GM21367 (cell line): Measurements from ENCODE around the gene SELENOT.
A peak's percentile ranks its signal among the peaks of the same experiment; 100 is the strongest.
"Not testable (repeated sequence)": the region's sequence is repeated elsewhere in the genome, so short reads cannot be mapped to it uniquely, and the experiment has no call there.

Source experiments
- ATAC-seq: cut with Tn5 transposase; IDR thresholded peaks from one replicate; pipeline ENCODE4 v1.9.1; 2021; ENCODE audit not compliant: unreplicated experiment

SELENOT gene

DNA sequence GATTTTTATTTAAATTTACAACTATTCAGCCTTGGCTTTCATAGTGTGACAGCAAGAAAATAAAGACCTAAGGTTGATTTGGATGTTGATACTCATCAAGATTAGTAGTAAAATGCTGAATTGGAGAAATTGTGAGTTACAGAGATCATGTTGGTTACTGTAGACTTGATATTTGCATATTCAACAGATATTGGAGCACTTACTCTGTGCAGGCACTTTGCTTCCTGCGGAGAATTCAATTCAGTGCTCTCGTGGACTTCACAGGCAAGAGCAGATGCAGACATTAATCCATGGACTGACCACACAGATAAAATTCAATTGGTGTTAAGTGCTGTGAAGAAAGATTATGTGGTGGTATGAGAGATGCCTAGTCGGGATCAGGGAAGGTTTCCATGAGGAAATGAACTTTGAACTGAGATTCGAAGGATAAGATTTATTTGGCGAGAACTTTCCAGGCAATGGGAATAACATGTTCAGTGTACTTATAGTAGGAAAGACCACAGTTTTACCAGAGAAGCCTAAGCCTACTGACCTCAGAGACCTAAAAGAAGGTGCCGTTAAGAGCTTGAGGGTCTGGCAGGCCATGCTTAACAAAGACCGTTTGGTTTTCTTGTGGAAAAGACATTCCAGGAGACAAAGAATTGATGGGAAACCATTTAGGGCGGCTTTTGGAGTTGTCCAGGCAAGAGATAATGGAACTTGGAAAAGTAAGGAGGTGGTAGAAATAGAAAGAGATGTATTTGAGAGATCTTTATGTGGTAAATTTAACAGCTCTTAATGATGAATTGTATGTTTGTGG, 4.3 kb downstream of the SELENOT start:
- peak; percentile 21 for ATAC-seq

DNA sequence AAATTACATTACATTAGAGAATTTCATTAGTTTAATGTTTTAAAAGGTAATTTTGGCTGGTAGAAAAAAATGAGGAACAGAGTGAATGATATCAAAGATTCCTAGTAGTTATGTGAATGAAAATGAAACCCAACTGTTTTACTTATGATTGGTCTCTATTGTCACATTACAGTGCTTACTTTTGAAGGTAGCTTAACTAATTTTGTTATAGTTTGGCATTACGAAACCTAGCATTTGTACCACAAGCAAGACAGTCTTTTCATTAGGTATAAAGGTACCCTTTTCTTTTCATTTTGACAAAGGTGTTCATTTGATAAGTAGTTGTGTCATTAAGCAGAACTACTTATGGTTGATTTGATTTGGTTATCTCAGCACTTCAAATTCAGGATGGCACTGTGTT, 6.9 kb downstream of the SELENOT start:
- no peak for ATAC-seq

DNA sequence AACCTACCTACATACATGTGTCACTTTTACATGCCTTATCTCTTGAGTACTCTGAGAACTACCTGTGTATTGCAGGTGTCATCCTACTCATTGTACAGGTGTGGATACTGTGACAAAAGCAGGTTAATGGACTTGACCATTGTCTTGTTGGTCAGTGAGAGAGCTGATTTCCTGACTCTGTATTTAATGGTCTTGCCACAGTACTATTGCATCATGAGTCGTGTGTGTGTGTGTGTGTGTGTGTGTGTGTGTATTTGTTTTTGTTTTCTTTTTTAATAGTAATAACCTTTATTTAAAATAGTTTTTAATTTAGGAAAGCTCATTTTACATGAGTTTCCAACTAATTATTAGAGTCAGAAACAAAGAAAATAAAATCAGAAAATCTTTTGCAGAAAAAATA, 7.7 kb downstream of the SELENOT start:
- no peak for ATAC-seq

DNA sequence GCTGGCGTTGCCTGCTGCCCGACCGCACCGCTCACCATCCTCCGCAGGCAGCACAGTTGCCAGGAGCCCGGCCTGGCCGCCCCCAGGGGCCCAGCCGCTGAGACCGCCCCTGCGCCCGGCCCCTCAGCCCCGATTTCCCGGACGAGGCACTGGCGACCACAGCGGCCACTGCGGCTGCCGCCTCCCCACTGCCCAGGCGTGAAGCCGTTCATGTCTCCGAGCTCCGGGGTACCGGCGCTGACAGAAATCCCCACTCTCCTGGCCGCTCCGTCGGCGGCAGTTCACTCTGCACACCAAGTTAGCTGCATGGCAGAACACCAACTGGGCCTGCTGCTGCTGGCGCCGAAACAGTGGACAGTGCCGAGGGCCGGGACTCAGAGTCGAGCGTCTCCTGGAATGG, 8.5 kb downstream of the SELENOT start:
- ATAC-seq, result no peak

DNA sequence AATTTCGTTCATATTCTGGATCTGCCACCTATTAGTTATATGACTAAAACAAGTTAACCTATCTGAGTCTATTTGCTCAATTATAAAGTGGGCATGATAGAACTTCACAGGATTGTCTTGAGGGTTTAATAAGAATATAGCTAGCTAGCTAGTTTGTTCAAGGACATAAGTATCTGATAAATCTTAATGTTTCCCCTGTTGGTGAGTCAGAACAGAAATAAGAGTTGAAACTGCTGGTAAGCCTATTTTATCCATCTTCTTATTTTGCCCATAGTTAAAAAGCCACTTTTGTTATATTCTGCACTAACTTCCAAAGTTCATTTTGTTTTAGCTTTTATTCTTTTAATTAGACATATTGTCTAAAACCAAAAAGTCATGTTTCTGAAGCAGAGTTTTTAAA, 9.4 kb downstream of the SELENOT start:
- ATAC-seq, result no peak

DNA sequence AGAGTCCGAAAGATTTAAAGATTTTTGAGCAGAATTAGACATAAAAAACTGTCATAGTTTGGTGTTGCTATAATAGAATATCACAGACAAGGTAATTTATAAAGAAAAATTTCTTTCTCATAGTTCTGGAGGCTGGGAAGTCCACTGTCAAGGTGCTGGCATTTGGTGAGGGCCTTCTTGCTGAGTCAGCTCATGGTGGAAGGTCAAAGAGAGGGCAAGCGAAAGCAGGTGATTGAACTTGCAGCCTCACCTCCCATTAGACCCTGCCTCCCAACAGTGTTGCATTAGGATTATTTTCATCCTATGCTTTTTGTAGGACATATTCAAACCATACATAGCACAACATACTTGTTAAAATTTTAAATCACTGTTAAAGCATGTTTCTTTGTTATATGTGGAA, 9.9 kb downstream of the SELENOT start:
- ATAC-seq, result no peak

DNA sequence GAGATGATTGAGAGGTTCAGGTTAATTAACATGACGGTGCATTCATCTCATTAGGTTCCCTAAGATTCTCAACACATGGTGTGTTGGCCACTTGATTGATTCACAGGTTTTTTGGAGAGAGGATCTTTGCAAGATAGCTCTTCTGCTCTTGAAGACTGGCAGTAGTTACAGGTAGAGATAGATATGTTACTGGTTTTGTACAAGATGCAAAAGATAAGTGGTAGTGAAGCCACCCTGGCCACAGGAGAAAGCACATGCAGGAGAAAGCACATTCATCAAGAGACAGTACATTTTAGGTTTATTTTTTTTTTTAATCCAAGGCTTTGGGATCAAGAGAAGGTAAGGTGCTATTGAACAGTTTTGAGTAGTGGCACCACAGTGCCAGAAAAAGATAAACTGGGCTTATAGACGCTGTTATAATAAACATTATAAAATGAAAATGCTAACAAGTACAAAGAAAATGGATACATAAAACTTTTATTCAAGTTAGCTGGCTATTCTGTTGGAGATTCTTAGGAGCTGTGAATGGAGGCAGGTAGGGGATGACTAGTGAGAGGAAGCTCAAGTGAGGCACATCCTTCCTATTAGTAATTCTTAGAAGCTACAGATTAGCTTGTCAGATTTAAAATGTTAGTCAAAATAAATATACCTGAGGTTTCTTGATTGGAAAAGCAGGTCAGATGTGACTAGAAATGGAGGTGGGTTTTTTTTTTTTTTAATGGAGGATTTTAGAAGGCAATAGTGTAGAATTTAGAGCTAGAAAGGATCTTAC, 10.8 kb downstream of the SELENOT start:
- ATAC-seq, result no peak

DNA sequence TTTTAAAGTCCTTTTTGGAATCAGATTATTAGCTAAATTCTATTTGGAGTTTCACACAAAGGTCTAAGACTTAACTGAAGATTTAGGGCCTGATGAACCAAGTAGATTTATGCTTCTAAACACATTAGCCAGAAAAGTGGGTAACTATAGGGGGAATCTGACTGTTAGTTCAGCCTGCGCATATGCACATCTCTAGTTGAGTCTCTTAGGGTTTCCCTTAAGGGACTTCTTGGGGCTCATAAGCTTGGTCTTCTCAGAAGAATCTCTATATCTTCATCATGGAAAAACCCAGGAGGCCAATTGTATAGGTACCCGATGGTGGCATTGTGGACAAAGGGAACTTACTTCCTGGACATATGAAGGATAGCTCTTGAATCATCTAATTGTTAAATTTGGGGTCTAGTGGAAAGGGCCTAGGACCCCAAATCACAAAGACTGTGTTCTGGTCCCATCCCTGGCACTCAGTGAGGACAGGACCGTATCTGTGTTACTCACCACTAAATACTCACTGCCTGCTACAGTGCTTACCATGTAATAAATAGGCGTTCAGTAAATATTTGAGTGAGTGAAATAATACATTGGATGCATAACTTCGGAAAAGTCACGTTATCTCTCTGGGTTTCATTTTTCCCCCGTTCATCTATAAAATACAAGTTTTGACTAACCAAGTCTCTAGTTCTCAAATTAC, 17.0 kb downstream of the SELENOT start:
- no peak for ATAC-seq

DNA sequence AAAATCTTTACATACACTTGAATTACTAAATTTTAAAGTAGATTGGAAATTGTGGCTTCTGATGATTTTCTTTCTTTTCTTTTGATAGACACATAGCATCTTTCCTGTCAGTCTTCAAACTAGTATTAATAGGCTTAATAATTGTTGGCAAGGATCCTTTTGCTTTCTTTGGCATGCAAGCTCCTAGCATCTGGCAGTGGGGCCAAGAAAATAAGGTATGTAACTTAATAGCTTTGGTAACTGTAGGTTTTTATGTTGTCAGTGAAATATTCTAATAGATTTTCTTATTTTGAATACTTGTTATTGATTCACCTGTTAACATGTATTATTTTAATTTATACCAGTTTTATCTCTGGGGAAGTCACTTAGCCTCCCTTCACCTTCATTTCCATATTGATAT, 19.8 kb downstream of the SELENOT start:
- not testable (repeated sequence) for ATAC-seq

DNA sequence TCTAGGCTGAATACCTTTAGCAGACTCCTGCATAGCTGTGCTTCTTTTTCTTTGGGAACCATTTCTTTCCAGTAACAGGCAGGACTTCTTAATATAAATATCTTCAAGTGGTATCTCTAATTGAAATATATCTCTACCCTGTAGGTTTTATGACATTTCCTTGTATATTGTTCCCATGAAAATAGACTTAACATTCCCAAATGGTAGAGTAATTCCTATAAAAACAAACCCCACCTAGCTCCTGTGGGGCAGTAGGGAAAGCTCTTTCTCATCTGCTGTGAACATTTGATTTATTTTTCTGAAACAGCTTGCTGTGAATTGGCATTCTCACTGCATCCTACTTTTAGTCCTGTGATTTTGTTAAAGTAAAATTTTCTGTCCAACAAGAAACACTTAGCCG, 20.8 kb downstream of the SELENOT start:
- no peak for ATAC-seq

DNA sequence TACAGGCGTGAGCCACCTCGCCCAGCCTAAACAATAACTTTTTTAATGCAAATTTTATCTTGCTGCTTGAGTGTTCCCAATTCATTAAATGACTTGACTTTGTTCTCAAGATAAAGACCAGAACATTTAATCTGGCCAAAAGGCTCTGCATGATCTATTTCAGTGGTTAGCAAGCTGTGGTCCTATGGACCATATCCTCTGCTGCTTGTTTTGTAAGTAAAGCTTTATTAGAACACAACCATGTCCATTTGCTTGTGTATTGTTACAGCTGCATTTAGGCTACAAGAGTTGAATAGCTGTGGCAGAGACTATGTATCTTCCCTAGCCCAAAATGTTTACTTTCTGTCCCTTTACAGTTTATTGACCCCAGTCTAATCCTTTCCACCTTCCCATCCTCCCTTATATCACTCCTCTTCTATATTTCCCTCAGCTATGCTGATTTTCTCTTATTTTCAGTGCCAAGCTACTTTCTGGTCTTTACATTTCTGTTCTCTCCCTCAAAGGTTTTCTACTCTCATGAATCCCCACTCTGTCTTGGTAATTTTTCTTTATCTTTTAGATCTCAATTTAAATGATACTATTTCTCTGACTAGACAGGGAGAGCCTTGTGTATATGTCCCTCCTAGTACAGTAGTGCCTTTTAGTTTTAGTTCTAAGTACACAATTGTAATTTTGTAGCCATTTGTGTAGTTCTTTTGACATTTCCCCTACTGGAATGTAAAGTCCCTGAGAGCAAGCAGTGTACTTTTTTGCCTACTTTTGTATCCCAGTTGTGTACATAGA, 23.2 kb downstream of the SELENOT start:
- no peak for ATAC-seq

DNA sequence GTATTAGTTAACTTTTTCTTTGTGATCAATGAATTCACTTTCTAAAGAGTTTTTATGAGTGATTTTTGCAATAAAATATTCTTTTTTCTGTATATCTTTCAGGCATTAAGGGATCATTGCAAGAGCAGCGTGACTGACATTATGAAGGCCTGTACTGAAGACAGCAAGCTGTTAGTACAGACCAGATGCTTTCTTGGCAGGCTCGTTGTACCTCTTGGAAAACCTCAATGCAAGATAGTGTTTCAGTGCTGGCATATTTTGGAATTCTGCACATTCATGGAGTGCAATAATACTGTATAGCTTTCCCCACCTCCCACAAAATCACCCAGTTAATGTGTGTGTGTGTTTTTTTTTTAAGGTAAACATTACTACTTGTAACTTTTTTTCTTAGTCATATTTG, 24.4 kb downstream of the SELENOT start:
- no peak for ATAC-seq

DNA sequence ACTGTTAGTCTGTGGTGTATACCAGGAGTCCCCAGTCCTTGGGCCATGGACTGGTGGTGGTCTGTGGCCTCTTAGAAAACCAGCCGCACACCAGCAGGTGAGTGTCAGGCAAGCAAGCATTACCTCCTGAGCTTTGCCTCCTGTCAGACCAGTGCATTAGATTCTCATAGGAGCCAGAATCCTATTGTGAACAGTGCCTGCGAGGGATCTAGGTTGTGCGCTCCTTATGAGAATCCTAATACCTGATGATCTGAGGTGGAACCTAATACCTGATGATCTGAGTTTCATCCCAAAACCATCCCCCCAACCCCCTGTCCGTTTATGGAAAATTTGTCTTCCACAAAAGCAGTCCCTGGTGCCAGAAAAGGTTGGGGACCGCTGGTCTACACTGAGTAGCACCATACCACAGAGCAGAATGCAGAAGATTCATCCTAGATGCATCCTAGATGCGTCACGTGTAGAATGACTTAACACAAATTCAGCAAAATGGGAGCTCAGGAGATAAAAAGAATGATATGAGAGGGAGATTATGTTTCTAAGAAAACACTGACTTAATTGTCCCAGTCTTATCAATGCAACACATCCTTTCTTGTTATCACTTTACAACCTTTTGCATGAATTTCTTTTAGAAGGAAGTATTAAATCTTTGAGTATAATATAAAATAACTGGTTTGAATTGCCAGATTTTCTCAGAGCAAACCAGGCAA, 28.5 kb downstream of the SELENOT start:
- ATAC-seq, result no peak

DNA sequence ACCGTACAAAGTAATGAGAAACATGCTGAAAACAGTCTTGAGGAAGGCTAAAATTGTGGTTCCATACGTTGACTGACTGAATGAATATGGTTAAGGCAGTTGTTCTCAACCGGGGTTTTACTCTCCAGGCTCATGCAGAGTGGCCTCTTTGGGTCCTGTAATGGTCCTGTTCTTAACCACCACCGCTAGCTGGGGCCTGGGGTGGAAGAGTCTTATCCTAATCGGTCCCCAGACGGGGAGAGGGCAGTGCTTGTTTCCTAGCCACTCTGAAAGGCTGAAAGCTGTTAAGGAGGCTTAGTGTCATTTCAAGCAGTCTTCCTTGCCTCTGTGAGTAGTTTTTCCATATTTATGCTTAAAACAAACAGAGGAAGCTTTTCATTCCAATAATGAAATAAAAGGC, 32.0 kb downstream of the SELENOT start:
- ATAC-seq, result no peak

DNA sequence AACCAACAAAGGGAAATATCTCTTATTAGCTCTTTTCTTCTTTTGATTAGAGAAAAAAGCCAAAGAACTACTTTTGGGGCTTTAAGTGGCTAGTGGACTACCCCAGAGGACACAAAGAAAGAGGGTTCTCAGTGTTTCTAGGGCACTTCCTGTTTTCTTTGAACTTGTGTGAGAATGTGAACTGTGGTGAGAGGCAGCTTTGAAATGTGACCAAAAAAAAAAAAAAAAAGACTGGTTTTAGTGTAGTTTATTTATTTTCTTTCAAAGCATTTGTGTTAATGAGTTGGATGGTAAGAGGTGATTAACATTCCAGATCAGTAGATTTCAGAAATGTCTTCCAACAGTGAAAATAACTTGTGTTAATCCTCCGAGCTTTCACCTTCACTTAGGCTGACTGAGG, 32.4 kb downstream of the SELENOT start:
- peak; percentile 90 for ATAC-seq

DNA sequence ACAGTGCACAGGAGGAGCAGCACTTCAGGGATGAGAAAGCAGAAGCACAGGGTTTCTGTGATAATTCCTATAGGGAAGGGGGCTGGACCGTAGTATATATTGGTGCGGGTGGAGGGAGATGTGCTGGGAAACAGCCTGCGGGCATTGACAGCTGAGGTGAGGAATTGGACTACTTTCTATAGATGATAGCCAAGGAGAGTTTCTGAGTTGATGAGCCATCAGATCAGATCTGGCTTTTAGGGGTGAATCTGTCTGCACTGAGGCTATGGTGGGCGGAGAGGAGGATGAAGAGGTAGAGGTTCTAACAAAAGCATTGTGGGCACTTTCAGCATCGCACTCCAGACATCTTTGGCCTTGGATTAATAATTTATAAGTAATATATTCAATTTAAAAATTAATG, 33.1 kb downstream of the SELENOT start:
- no peak for ATAC-seq

DNA sequence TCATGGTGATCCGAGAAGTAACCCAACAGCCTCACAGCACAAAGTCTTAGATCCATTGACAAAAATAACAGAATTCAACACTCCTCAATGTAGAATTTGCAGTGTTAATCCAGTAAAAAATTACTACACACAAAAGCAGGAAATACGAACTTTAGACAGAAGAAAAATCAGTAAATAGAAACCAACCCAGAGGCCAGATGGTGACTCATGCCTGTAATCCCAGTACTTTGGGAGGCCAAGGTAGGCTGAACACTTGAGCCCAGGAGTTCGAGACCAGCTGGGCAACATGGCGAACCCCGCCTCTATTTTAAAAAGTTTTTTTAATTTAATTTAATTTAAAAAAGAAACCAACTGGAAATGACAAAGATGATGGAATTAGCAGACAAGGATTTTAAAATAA, 36.1 kb downstream of the SELENOT start:
- ATAC-seq, result no peak

DNA sequence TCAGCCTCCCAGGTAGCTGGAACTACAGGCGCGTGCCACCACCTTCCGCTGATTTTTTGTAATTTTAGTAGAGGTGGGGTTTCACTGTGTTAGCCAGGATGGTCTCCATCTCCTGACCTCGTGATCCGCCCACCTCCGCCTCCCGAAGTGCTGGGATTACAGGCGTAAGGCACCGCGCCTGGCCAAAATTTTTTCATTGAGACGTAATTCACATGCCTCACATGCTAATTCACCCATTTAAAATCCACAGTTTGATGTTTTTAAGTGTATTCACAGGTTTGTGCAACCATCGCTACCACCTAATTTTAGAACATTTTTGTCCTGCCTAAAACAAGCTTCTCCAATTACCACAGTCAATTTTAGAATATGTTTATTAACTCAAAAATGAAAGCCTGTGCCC, 37.1 kb downstream of the SELENOT start:
- no peak for ATAC-seq

DNA sequence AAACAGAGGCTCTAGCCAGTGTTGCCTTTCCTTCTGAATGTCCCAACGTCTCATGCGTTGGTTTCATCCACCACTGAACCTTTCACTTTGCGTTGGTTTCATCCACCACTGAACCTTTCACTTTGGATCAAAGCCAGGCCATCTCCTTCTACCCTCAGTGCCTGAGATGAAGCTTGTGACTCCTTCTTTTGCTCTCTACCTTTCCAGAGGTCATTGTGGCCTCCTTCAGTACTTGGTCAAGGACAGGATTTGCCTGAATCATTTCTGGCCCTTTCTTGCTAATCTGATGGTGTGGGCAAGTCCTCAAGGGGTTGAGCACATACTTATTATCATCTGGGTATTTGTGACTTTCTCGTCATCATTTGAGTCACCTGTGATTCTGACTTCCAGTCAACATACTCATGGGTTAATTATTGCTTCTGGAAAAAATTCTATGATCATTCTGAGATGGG, 50.0 kb downstream of the SELENOT start:
- ATAC-seq, result no peak

DNA sequence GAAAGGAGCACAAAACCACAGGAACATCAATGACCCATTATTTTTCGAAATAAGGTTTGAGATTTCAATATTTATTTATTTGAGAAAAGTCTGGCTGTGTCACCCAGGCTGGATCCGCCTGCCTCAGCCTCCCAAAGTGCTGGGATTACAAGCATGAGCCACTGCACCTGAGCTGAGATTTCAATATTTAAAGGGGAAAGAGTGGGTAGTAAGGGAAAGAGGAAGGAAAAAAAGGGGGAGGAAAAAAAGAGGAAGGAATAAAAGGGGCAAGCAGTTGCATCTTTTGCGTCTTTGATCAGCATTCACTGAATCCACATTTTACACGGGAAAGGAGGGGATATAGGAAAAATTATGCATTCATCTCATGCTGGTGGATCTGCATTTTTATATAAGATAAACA, 53.2 kb downstream of the SELENOT start:
- ATAC-seq, result no peak
